Loucy (cell line): Measurements from ENCODE around the gene FLVCR1.

Experiments
- CTCF ChIP-seq: fragments of 200-600 bp; sonication (generic); conservative IDR thresholded peaks from 2 replicates; pipeline ENCODE4 v1.5.1; 2014; ENCODE audit warnings: mild to moderate bottlenecking, antibody characterized with exemption, low read length
- EZH2phosphoT487 ChIP-seq: fragments of 200-600 bp; IDR thresholded peaks from 2 replicates; pipeline ENCODE4 v1.6.1; 2018; ENCODE audit warnings: antibody characterized with exemption, mild to moderate bottlenecking, moderate library complexity, borderline replicate concordance

- TF ChIP-seq EZH2phosphoT487 (no peak), CTCF (no peak)
Measured at GRCh38 chr1:212901290-212901689, 43.2 kb downstream of the FLVCR1 start.
